GM23338 (cell line): ENCODE measurements around the gene PACS1. TPM values are rescaled to one million over a fixed set of nuclear protein-coding genes. Genes with fewer than 3 reads are reported as not detected.

ENCODE experiments used
- ATAC-seq: fragments of 200-7000 bp; cut with Tn5 transposase; 3 replicates; pipeline ENCODE4 v1.9.1; 2020
- DNase-seq: peaks from one replicate; pipeline ENCODE4 v3.0.0-alpha.2; 2015; ENCODE audit warnings: low spot score
- H2AFZ ChIP-seq: fragments of 200-600 bp; sonication (generic); 2 replicates; pipeline ENCODE4 v1.8.0; 2016; ENCODE audit warnings: antibody characterized with exemption, mild to moderate bottlenecking, moderate library complexity
- H3F3A ChIP-seq: fragments of 200-600 bp; sonication (generic); replicated peaks from 2 replicates; pipeline ENCODE4 v1.8.0; 2017; ENCODE audit warnings: antibody characterized with exemption, mixed run types, low read depth
- H3K27ac ChIP-seq: fragments of 200-600 bp; sonication (generic); 2 replicates; pipeline ENCODE4 v1.6.1; 2016; ENCODE audit warnings: low read depth
- H3K27me3 ChIP-seq: fragments of 200-600 bp; sonication (generic); 2 replicates; pipeline ENCODE4 v1.8.0; 2016; ENCODE audit warnings: mild to moderate bottlenecking, mixed run types, moderate library complexity; ENCODE audit not compliant: insufficient read depth
- H3K36me3 ChIP-seq: fragments of 200-600 bp; sonication (generic); 2 replicates; pipeline ENCODE4 v1.8.0; 2016; ENCODE audit warnings: mild to moderate bottlenecking; ENCODE audit not compliant: insufficient read depth
- H3K4me1 ChIP-seq: fragments of 200-600 bp; sonication (generic); 2 replicates; pipeline ENCODE4 v1.8.0; 2016; ENCODE audit warnings: mild to moderate bottlenecking, moderate library complexity; ENCODE audit not compliant: insufficient read depth
- H3K4me2 ChIP-seq: fragments of 200-600 bp; sonication (generic); 2 replicates; pipeline ENCODE4 v1.7.1; 2017; ENCODE audit warnings: mixed run types
- H3K4me3 ChIP-seq: fragments of 200-600 bp; sonication (generic); 2 replicates; pipeline ENCODE4 v1.6.1; 2016; ENCODE audit warnings: mixed run types
- H3K79me2 ChIP-seq: fragments of 200-600 bp; sonication (generic); replicated peaks from 2 replicates; pipeline ENCODE4 v1.8.0; 2017; ENCODE audit warnings: mild to moderate bottlenecking; ENCODE audit not compliant: insufficient read depth
- H3K9me2 ChIP-seq: fragments of 200-600 bp; sonication (generic); 2 replicates; pipeline ENCODE4 v1.8.0; 2017; ENCODE audit not compliant: insufficient read depth
- H4K20me1 ChIP-seq: fragments of 200-600 bp; sonication (generic); replicated peaks from 2 replicates; pipeline ENCODE4 v1.8.0; 2017; ENCODE audit warnings: mild to moderate bottlenecking; ENCODE audit not compliant: insufficient read depth
- H3K27ac Mint-ChIP-seq: 2 replicates; pipeline ENCODE4 v1.8.0; 2020; ENCODE audit warnings: inconsistent platforms, mild to moderate bottlenecking, moderate library complexity, mixed read lengths
- H3K27me3 Mint-ChIP-seq: 3 replicates; pipeline ENCODE4 v1.8.0; 2022; ENCODE audit warnings: low read depth, mild to moderate bottlenecking, moderate library complexity, mixed read lengths, inconsistent platforms; ENCODE audit not compliant: insufficient read depth, poor library complexity
- H3K36me3 Mint-ChIP-seq: 3 replicates; pipeline ENCODE4 v1.8.0; 2021; ENCODE audit warnings: low read depth, mild to moderate bottlenecking, inconsistent platforms, moderate library complexity, mixed read lengths
- H3K4me1 Mint-ChIP-seq: 3 replicates; pipeline ENCODE4 v1.8.0; 2020; ENCODE audit warnings: mild to moderate bottlenecking, inconsistent platforms, mixed read lengths
- H3K4me3 Mint-ChIP-seq: 3 replicates; pipeline ENCODE4 v1.8.0; 2021; ENCODE audit warnings: moderate library complexity, mild to moderate bottlenecking, inconsistent platforms, mixed read lengths
- H3K9me3 Mint-ChIP-seq: 3 replicates; pipeline ENCODE4 v1.8.0; 2020; ENCODE audit warnings: moderate library complexity, mild to moderate bottlenecking, inconsistent platforms, mixed read lengths
- CREB1 ChIP-seq: fragments of 250-450 bp; sonication (Bioruptor Pico); IDR thresholded peaks from 2 replicates; pipeline ENCODE4 v1.5.0; 2020; ENCODE audit warnings: low read depth, mild to moderate bottlenecking, moderate library complexity
- CTCF ChIP-seq, 2 experiments: fragments of 200-600 bp in 1 of 2; sonication (generic) in 1 of 2; conservative IDR thresholded peaks; 2 replicates each; pipeline versions ENCODE4 v1.5.1 to v1.6.1; 2016 to 2017; ENCODE audit warnings: antibody characterized with exemption in 2 of 2, low read depth in 2 of 2, mild to moderate bottlenecking in 2 of 2, moderate library complexity in 1 of 2
- ETS1 ChIP-seq: IDR thresholded peaks from 2 replicates; pipeline ENCODE4 v1.6.1; 2016; ENCODE audit warnings: antibody characterized with exemption
- EZH2 ChIP-seq: fragments of 200-600 bp; sonication (generic); IDR thresholded peaks from one replicate; pipeline ENCODE4 v1.8.0; 2017; ENCODE audit warnings: antibody characterized with exemption, mild to moderate bottlenecking, low read depth; ENCODE audit not compliant: unreplicated experiment
- EZH2phosphoT487 ChIP-seq: fragments of 200-600 bp; sonication (generic); IDR thresholded peaks from one replicate; pipeline ENCODE4 v1.8.1; 2018; ENCODE audit warnings: antibody characterized with exemption; ENCODE audit not compliant: unreplicated experiment
- JUNB ChIP-seq: IDR thresholded peaks from one replicate; pipeline ENCODE4 v1.6.1; 2016; ENCODE audit warnings: antibody characterized with exemption; ENCODE audit not compliant: unreplicated experiment
- NANOG ChIP-seq: IDR thresholded peaks from 2 replicates; pipeline ENCODE4 v1.6.1; 2016; ENCODE audit warnings: antibody characterized with exemption, borderline replicate concordance
- POLR2AphosphoS5 ChIP-seq: IDR thresholded peaks from 2 replicates; pipeline ENCODE4 v1.6.1; 2016; ENCODE audit warnings: antibody characterized with exemption, low read depth
- REST ChIP-seq: IDR thresholded peaks from one replicate; pipeline ENCODE4 v1.6.1; 2018; ENCODE audit warnings: antibody characterized with exemption; ENCODE audit not compliant: unreplicated experiment
- STAT1 ChIP-seq: IDR thresholded peaks from one replicate; pipeline ENCODE4 v1.6.1; 2016; ENCODE audit warnings: antibody characterized with exemption; ENCODE audit not compliant: unreplicated experiment
- ZNF114 ChIP-seq: fragments of 250-450 bp; sonication (Bioruptor Pico); IDR thresholded peaks from 2 replicates; pipeline ENCODE4 v1.5.0; 2020; ENCODE audit warnings: mild to moderate bottlenecking, moderate library complexity
- ZNF331 ChIP-seq: fragments of 250-450 bp; sonication (Bioruptor Pico); IDR thresholded peaks from 2 replicates; pipeline ENCODE4 v1.5.0; 2020; ENCODE audit warnings: low read depth, mild to moderate bottlenecking, moderate library complexity
- ZNF462 ChIP-seq: fragments of 250-450 bp; sonication (Bioruptor Pico); IDR thresholded peaks from 2 replicates; pipeline ENCODE4 v1.5.0; 2020; ENCODE audit warnings: mild to moderate bottlenecking, moderate library complexity
- polyA plus RNA-seq: library from polyadenylated mRNA; unstranded; fragments of >200 nt; fragmentation: Nextera tagmentation; extraction: Ambion mirVana; gene quantifications from 2 replicates; pipeline ENCODE4 v1.2.1, GENCODE V29; 2016
- total RNA-seq: library from RNA; depleted of rRNA; stranded (reverse); fragments of >200 nt; shearing (Covaris generic); gene quantifications from 2 replicates; pipeline ENCODE4 v1.2.3, GENCODE V29; 2014

PACS1 gene
- total and polyA plus RNA-seq, 2 experiments from 2014 or later = 8.0 to 37.5 TPM

DNA sequence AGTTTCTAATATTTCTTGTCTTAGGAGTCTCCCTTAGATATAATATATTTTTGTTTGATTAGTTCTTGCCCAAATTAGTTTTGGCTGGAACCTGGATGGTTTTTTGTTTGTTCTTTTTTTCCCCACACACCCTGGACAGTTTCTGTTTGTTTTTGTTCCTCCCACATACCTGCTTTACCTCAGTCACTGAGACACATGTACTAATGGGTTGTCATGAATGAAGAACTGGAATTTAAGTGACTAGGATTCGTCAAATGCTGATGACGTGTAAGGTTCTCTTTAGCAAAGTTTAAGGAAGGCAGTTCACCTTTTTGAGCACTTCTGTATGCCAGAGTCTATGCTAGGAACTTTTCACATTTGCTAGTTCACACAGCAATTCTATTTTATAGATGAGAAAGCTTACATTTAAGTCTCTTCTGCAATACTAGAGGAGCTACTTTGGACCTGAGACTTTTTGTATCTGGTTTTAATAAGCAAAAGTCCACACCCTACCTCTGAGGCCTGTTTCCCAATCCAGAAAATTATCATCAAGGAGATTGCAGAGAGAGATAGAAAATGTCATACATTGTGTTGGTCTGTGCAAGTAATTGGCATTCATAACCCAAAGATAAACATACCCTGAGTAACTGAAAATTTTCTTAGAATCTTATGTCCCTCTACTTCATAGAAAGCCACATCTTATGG, 111.7 kb downstream of the PACS1 start:
- TF ChIP-seq CTCF (conservative IDR thresholded peaks at IDR 0.05; ENCODE audit: low read depth in 2 of 2) = no peak
- TF ChIP-seq ZNF331 (CRISPR knock-in tag) = no peak
- TF ChIP-seq EZH2phosphoT487 = no peak
- TF ChIP-seq ETS1 = no peak
- TF ChIP-seq STAT1 = no peak
- TF ChIP-seq ZNF462 (CRISPR knock-in tag) = no peak
- TF ChIP-seq CREB1 (CRISPR knock-in tag) = no peak
- TF ChIP-seq ZNF114 = no peak
- TF ChIP-seq REST = no peak
- no peak for TF ChIP-seq POLR2AphosphoS5
- TF ChIP-seq JUNB = no peak
- no peak for TF ChIP-seq EZH2
- no peak for TF ChIP-seq NANOG
- Mint-ChIP-seq H3K9me3 (no peaks in the 10 kb centered on the region), H3K36me3 (no peaks in the 10 kb centered on the region), H3K27me3 (peaks cover 5% of the 10 kb centered on the region), H3K4me3 (no peak overlapping the region), H3K27ac (no peak overlapping the region), H3K4me1 (peaks cover under 1% of the 10 kb centered on the region; the same call in 1 of the 3 replicates)
- H3K27me3 ChIP-seq = no peaks in the 10 kb centered on the region
- H2AFZ ChIP-seq = no peak overlapping the region
- no peaks in the 10 kb centered on the region for H3K36me3 ChIP-seq
- ATAC-seq (no peak), DNase-seq (no peak)
- no peak overlapping the region for H3K4me2 ChIP-seq
- no peaks in the 10 kb centered on the region for H3K9me2 ChIP-seq
- no peaks in the 10 kb centered on the region for H3F3A ChIP-seq
- no peaks in the 10 kb centered on the region for H3K79me2 ChIP-seq
- no peak overlapping the region for H3K4me3 ChIP-seq
- H3K4me1 ChIP-seq = no peaks in the 10 kb centered on the region
- no peak overlapping the region for H3K27ac ChIP-seq
- peaks cover 3% of the 10 kb centered on the region; the same call in 1 of the 2 replicates for H4K20me1 ChIP-seq
